Stimulated activated CD8-positive, alpha-beta memory T cell treated with anti-CD3 and anti-CD28 coated beads, Interleukin-7, amount 100 ng/mL, for 1 hour (primary cell): ENCODE measurements around the gene HOXD9.

ENCODE experiments used
- DNase-seq, 2 donors: peaks; one replicate each; pipeline ENCODE4 v3.0.0-alpha.2; 2020; ENCODE audit warnings: low read depth in 2 of 2

Gene HOXD9

DNA sequence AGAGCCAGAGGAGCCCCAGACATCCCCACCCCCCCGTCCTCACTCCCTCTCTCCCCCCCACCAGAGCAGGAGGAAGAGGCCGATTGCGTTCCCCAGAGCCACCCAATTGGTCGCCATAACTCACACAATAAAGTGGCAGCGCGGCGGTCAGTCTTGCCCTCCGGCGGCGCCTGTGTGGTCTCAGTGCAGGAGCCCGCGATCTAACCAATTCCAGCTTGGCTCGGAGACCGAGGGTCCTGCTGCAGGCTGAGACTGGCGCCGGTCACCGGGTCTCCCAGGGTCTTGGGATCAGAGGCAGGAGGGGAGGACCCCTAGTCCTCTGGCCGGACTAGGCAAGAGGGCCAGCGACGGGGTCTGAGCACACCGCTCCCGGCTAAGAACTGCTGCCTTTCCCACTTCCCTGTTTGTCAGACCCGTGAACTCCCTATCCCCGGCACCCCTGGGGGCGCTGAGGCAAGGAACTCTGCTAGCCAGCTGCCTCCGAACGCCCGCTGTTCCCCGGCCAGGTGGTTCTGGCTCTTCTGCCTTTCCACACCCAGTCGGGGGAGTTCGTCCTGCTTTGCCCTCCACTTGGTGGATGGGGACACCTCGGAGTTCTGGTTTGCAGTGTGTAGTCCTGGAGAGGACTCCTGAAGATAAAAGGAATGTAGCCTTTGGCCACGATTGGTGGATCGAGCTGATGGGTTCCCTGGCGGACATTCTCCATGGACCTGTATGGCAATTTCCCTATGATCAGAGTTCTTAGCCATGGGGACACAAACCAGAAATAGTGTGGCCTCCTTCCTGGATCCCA lies 24.0 kb upstream of the HOXD9 start:
- DNase-seq = no peak

DNA sequence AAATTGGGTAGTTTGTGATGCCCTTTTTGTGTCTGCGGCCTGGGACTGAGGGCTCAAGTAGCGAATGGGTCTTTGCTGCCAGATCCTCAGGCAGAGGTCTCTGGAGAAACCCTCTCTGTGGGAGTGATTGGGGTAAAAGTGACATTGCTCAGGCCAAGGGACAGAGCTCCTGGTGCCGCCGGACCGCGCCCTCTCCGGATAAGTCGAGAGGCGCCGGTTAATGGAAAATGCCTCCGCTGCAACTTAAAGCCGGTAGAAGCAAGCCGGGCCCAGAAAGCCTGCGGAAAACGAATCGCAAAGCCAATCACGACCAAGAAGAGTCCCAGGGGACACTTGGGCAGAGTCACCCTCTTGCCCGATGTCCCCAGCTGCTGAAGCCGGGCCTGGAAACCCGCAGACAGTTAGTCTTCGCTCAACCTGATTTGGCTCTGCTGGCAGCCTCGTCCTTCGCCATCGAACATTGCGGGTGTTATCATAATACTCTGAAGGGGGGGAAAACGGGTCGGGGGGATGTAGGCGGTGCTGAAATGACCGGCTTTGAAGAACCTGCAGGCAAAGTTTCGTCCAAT lies 23.3 kb upstream of the HOXD9 start:
- DNase-seq = no peak

DNA sequence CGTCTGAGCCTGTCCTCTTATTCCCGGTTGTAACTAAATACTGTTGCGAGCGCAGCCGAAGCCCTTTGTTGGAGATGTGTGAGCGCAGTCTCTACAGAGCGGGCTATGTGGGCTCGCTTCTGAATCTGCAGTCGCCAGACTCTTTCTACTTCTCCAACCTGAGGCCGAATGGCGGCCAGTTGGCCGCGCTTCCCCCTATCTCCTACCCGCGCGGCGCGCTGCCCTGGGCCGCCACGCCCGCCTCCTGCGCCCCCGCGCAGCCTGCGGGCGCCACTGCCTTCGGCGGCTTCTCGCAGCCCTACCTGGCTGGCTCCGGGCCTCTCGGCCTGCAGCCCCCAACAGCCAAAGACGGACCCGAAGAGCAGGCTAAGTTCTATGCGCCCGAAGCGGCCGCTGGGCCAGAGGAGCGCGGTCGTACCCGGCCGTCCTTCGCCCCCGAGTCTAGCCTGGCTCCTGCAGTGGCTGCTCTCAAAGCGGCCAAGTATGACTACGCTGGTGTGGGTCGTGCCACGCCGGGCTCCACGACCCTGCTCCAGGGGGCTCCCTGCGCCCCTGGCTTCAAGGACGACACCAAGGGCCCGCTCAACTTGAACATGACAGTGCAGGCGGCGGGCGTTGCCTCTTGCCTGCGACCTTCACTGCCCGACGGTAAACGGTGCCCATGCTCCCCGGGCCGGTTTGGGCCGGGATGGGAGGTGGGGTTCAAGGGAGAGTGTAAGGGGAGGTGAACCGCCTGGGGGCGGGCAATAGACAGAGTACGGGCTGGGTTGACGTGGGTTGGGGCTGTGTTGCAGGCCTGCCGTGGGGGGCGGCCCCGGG lies 22.6 kb upstream of the HOXD9 start, which contains the start of gene HOXD12:
Gene HOXD12, plus strand, starts transcription at position 68 of the 819 bp plus-strand sequence. Its CDS starts 7 bp downstream, at position 75.
- no peak for DNase-seq

DNA sequence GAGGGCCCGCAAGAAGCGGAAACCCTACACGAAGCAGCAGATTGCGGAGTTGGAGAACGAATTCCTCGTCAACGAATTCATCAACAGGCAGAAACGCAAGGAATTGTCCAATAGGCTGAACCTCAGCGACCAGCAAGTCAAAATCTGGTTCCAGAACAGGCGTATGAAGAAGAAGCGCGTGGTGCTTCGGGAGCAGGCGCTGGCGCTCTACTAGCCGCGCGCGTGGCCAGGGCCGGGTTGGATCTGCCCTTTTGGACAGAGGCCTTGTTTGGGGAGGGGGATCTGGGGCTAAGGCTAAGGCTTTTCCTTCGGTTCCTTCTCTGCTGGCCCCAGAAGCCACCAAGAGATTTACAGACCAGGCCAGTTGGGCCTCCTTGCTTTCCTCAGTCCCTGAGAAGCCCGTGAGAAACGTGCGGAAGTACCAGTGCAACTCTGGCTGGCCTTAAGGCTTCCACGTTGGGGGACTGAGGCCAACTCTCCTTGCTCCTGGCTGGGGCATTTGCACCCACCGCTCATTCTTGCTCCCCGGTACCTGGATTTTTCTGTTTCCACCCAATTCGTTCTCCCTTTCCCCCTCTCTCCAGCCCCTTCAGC lies 21.9 kb upstream of the HOXD9 start:
- no peak for DNase-seq

DNA sequence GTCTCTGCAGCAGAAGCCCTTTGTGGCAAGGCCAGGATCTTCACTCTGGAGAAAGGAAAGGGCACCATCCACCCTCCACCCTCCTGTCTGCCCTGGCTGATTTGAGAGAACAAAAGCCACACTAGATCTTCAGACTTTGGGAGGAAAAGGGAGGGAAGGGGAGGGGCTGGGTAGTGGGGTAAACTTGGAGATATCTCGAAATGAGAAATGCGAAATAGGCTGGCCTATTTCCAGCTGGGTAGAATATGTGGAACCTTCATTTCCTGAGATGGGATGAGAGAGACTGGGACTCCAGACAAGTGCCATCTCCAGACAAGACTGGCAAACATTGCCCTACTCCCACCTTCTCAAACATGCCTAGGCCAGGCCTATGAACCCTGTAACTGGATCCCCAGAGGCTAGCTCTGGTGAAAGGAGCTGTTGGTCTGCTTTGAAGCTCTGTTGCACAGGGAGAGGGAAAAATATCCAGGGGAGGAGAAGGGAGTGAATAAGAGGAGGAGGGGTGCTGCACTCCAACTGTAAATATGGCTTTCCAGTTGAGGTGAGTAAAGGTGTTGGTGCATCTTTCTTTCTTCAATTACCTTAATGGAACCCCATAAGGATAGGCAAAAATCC lies 21.2 kb upstream of the HOXD9 start:
- DNase-seq = no peak

DNA sequence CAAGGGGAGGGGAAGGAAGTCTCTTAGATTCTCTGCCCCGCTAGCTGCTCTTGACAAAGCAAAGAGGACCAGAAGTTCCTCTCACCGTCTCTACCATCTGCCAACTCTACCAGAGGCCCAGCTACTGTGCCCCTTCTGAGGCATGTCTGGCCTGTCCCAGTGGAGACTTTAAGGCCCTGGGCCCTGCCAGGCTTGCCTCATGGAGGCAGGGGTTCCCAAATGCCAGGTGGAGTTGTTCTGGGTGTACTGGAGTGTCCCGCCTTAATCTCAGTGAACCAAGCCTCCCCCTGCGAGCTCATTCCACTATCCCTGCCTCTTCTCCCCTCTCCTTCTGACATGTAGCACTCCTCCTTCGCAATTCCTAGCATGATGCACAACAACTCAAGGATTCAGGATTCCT lies 20.7 kb upstream of the HOXD9 start:
- DNase-seq = no peak

DNA sequence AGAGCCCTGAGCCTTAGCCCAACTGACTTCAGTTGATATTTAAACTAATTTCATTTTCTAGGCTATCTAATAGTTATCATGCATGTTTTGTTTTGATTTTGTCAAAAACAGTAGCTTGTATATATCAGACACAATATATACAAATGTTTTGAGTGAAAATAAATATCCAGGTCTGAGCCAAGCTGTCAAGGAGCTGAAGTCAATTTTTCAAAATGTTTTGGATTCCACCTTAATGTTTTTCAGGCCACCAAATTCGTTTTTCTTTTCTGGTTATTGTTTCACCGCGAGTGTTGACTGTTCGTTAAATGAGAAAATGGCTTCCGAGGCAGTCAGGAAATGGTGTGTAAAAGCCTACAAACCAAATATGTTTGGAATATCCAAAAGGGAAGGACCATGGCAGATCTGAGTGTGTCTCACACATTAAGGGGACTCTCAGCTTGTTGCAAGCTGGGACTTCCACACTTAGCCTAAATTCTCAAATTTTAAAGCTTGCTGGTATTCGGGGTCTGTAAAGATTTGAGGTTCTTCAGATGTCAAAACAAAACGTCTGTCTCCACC lies 20.1 kb upstream of the HOXD9 start:
- no peak for DNase-seq

DNA sequence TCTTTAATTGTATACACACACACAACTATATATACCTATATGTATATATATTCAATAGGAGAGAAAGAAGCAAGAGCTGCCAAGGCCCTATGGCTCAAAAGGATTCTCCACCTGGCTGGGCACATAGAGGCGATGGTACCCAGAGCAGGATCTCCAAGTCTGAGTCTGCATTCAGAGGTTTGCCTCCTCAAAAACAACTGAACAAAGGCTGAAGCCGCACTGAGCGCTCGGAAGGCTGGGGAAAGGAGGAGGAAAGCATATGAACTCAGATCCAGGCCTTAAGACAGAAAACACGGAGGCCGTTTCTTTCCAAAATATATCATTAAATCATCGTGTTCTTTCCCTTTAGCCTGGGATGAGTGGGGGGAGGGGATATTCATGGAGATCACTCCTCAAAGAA lies 19.3 kb upstream of the HOXD9 start:
- DNase-seq = no peak

DNA sequence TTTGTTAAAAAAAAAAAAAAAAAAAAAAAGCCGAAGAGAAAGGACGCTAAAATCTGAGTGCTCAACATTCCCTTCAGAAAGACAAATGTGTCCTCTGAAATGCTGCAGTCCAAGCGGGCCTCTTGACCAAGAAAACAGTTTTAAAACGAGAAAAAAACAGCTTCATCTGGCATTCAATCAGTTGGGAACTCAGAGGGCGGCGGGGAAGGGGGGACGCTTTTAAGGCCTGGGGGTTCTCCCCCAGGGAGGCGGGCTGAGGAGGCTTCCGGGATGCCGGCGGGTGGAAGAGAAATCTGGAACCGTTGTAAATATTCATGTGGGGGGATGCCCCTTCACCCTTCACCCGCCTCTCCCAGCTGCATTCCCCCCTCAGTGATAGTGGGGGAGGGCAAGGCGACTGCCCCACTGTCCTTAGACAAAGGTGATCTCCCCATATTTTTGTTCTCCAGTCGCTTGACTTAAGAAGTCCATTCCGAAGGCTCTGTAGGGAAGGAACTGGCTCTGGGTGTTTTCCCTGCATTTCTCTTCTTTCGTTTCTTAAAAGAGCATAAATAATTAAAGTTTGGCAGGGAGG lies 18.7 kb upstream of the HOXD9 start:
- DNase-seq = no peak

DNA sequence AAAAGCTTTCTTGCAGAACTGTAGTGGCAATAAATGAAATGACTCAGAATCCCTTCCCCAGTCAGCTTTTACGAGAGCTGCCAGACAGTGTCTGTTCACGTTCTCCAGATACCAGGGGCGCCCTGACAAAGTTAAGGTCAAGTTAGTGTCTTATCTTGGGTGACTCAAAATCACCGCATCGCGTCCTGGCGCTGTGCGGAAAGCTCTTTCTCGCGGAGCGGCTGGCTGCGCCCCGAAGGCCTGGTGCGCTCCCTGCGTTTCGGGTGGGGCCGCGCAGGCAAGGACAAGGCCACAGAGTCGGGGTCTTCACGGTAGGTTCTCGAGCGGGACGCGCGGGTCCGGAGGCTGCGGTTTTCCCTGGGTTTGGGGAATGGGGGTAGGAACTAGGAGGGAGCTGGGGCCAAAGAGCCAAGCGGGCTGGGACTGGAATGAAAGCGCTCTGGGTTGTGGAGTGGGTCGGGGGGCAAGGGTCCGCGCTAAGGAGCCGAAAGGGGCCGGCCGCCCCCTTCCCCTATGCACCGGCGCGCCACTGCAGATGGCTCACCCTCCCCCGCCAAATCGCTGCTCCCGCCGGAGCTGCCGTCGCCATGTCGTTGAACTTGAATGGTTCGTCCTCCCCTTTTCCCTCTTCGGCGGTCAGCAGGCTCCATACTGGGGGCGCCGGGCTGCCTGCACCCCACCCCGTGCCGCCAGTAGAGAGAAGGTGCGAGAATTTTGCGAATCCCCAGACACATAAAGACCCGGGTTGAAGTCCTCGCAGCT lies 18.0 kb upstream of the HOXD9 start:
- DNase-seq = no peak

DNA sequence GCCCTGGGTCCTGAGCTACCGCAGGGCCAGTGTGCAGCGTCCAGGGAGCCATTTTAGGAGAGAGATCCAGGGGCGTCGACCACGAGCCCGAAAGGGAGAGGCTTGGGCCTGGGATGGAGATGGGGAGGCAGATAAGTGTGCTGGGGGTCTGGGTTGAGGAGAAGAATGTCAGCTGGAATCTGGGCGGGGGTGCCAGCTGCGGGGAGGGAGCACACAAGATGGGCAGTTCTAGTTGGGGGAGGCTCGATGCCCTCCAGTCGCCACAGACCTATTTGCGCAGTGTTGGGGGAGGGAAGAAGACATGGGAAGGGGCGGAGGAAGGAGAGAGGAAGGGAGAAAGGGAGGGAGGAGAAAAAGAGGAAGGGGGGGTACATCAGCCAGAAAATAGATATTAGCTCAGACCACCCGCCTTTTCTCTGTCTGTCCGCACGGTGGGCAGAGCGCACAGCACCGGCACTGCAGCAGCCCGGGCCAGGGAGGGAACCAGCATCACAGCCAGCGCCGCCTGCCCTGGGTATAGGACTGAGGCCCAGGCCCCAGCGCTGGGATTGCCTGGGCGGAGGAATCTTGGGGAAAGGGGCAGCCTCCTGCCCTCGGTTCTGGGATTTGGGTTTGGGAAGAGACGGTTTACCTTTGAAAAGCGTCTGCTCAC lies 17.3 kb upstream of the HOXD9 start:
- DNase-seq = no peak

DNA sequence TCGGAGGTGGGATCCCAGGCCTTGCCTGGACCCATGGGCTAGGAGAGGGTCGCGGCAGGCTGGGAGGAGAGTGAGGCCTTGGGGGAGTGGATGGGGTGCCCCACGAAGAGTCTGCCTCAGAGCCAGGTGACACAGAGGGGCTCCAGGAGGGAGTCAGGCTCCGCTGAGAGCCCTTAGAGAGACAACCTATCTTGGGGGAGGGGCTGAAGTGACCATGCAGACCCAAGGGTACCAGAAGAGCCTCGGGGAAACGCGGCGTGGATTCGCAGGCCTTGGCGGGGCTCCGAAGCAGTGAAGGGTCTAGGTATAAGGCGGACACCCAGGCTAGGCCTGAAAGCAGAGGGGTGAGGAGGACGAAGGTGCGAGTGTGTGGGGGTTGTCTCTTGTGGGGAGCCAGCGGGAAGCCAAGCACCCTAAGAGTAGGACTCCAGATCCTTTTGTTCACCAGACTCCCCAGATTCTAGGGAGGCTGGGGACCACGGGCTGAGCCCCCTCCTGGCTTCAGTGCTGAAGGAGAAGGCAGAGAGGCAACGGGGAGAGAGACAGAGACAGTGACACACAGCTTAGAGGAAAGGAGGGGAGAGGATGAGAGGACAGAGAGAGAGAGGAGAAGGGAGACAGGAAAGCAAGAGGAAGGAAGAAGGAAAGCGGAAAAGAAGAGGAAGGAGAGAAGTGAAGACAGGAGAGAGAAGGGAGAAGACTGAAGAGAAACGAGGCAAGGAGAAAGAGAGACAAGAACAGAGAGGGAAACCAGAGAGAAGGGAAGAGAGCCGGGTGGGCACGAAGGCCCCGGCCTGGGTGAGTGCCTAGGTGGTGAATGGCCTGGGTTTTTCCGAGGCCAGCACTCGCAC lies 16.6 kb upstream of the HOXD9 start:
- no peak for DNase-seq

DNA sequence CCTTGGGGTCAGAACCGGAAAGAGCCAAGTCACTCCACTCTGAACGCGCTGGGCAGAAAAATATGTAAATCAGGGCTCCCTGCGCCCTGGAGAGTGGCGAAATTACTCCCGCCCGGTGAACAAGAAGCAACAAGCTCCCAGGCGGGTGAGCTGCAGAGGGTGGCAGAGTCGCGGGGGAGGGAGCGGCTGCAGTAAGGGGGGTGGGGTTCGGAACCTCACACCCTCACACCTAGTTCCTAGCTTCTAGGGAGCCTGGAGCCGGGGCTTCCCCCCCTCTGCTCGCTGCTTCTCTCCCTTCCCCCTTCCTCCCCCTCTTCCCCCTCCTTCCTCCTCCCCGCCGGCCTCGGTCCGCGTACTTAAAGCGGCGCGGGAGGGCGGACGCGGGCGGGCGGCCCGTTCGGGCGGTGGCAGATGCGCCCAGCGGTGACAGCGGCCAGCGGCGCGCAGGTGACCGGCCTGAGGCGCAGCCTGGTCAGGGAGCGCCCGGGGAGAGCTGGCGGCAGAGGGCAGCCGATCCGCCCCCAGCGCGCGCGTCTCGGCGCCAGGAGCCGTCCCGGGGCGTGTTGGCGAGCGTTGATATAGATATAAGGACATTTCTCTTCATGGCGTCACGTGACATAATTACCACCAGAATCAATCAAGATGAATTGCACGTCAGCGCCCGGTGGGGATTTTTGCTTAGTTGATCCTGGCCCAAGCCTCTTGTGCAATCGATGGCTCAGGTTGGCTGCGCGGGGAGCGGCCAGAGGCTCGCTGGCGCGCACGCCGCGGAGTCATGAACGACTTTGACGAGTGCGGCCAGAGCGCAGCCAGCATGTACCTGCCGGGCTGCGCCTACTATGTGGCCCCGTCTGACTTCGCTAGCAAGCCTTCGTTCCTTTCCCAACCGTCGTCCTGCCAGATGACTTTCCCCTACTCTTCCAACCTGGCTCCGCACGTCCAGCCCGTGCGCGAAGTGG lies 15.7 kb upstream of the HOXD9 start, which contains the start of gene HOXD11:
Gene HOXD11, plus strand, starts transcription at position 700 of the 959 bp plus-strand sequence. Its CDS starts 76 bp downstream, at position 776.
- no peak for DNase-seq

DNA sequence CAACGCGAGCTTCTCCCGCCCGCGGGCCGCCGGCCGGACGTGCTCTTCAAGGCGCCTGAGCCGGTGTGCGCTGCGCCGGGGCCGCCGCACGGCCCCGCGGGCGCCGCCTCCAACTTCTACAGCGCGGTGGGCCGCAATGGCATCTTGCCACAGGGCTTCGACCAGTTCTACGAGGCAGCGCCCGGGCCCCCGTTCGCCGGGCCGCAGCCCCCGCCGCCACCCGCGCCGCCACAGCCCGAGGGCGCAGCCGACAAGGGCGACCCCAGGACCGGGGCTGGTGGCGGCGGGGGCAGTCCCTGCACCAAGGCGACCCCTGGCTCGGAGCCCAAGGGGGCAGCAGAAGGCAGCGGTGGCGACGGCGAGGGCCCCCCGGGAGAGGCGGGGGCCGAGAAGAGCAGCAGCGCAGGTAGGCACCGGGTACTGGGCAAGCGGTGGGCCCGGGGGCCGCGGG lies 14.8 kb upstream of the HOXD9 start:
- no peak for DNase-seq

DNA sequence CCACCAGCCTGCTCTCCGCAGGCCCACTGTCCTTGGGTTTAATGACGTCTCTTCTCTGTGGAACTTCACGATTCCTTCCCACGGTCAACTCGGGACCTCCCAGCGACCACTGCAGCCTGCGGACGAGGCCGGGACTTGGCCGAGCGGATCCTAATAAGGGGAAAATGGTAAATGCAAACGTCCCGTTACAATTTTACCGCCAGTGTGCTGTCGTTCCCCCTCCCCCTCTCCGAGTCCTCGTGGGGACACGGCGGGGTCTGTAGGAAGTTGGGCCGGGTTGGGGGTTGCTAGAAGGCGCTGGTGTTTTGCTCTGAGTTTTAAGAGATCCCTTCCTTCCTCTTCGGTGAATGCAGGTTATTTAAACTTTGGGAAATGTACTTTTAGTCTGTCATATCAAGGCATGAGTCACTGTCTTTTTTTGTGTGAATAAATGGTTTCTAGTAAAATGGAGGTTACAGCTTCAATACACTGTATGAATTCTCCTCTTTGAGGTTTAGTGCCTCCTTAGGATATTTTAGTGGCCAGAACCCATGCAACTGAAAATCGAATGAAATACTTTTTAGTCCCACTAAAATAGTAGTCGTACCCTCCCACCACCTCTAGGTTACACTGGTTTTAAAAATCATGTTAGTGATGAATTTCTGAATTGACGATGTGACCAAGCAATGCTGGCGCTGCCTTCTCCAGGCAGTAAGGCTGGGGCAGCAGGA lies 13.2 kb upstream of the HOXD9 start:
- DNase-seq = no peak

DNA sequence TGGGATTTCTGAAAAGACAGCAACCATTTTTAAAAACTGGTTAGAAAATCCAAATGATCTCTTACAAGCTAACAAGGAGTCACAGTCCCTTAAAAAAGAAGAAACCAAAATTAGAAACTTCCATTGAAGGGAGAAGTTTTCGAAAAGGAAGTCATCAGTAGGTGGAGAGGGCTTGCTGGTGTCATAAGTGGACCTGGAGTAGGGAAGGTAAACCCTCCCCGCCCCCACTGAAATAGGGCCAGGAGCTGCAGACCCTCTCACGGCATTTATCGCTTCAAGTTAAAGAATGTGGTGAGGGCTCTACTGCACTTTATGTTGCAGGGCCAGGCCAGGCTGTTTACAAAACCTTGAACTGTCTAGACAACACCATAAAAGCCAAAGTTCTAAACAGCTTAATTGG lies 12.6 kb upstream of the HOXD9 start:
- no peak for DNase-seq
